ENCODE data around the gene GRB10.

Gene GRB10

DNA sequence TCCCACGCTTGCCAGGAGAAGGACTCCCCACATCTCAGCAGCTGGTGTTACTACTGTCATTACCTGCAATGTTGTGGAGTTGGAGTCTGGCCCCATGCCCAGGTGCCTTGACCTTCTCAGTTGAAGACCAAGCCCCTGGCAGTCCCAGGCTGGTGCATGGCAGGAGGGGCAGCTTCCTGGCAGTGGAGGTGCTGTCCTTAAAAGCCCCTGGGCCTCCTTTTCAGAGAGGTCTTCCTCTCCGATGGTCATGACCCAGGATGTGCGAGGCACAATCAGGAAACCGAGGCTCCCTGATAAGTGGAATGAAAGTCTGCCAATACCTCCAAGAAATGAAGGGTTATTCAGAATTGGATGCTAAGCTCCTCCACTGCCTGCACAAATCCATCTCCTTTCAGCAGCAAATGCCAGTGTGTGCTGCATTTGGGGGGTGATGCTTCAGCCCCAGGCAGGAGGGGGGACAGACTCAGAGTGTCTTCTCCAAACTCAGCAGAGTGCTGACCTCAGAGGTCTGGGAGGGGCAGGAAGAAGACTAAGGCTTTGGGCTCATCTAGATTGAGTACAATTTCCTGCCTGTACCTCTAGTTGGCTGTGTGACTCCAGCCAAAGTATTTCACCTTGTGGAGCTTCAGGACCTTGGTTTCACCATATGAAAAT is 120.5 kb downstream of the GRB10 start:
- Histone ChIP-seq H3K4me3 (ENCODE audit: low read length in 2 of 2) (no peak overlapping the region), H3K9me3 (ENCODE audit: control insufficient read depth in 2 of 2, low read length in 2 of 2) (no peaks in the 10 kb centered on the region), H3K36me3 (ENCODE audit: control insufficient read depth in 2 of 2, insufficient read depth in 2 of 2, low read length in 2 of 2) (peaks cover 8 to 9% of the 10 kb centered on the region in 2 donors), H3K9ac (ENCODE audit: low read length in 2 of 2) (no peak overlapping the region), H3K4me1 (ENCODE audit: control insufficient read depth, insufficient read depth, low read length) (peaks cover 49% of the 10 kb centered on the region), H3K27me3 (ENCODE audit: control insufficient read depth in 1 of 2, insufficient read depth in 2 of 2, low read length in 2 of 2) (no peaks in the 10 kb centered on the region), H3K27ac (ENCODE audit: low read length) (no peak overlapping the region)

DNA sequence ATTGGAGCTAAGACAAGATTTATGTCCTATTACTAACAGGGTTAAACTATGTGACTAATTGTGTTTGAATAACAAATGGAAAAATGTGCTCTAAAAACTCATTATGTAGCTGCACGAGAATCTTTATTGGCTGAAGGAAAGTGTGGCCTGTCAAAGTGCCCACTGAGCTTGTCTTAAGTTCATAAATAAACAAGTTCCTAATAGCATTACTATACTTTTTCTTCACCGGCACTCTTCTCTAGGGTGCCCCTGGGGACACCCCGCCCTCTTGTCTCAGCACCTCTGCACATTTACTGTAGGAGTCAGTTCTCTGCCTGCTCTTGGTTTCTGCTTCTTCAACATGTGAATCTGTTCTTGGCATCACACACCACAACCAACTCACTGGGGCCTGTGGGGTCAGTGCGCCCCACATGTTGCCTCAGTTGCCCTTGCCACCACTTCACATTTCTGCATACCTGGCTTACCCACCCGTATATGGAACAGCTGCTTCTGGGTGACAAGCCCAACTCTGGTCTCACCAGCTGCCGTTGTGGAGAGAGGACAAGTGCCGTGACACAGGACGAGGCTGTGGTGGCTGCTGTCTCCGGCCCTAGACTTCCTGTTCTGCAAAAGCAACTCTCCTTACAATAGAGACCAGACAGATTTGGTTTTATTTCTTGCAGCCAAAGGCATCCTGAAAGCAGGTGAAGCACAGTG is 121.2 kb downstream of the GRB10 start:
- H3K4me3 ChIP-seq (ENCODE audit: low read length in 2 of 2), result no peak overlapping the region
- no peaks in the 10 kb centered on the region for H3K9me3 ChIP-seq (ENCODE audit: control insufficient read depth in 2 of 2, low read length in 2 of 2)
- H3K4me1 ChIP-seq (ENCODE audit: control insufficient read depth, insufficient read depth, low read length), result peaks cover 50% of the 10 kb centered on the region
- no peak overlapping the region for H3K9ac ChIP-seq (ENCODE audit: low read length in 2 of 2)
- H3K36me3 ChIP-seq (ENCODE audit: control insufficient read depth in 2 of 2, insufficient read depth in 2 of 2, low read length in 2 of 2), result peaks cover 8 to 9% of the 10 kb centered on the region in 2 donors
- H3K27ac ChIP-seq (ENCODE audit: low read length), result no peak overlapping the region
- no peaks in the 10 kb centered on the region for H3K27me3 ChIP-seq (ENCODE audit: control insufficient read depth in 1 of 2, insufficient read depth in 2 of 2, low read length in 2 of 2)

DNA sequence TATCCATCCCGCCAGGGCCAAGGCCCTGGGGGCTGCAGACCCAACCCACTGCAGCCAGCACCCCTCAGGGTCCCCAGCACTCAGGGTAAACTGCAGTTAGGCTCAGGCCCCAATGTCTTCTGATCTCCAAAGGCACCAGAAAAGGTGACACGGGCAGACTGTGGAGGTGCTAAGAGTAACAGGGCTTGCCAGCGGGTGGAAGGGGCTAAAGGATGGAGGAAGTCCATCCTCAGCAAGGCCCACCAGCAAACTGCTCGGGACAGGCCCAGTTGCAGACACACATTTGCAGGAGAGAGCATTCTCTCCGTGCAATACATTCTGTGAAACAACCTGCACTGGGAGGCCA is 121.9 kb downstream of the GRB10 start:
- peaks cover 8 to 9% of the 10 kb centered on the region in 2 donors for H3K36me3 ChIP-seq (ENCODE audit: control insufficient read depth in 2 of 2, insufficient read depth in 2 of 2, low read length in 2 of 2)
- peaks cover 51% of the 10 kb centered on the region for H3K4me1 ChIP-seq (ENCODE audit: control insufficient read depth, insufficient read depth, low read length)
- no peak overlapping the region for H3K9ac ChIP-seq (ENCODE audit: low read length in 2 of 2)
- no peaks in the 10 kb centered on the region for H3K9me3 ChIP-seq (ENCODE audit: control insufficient read depth in 2 of 2, low read length in 2 of 2)
- H3K27ac ChIP-seq (ENCODE audit: low read length), result no peak overlapping the region
- H3K4me3 ChIP-seq (ENCODE audit: low read length in 2 of 2), result no peak overlapping the region
- H3K27me3 ChIP-seq (ENCODE audit: control insufficient read depth in 1 of 2, insufficient read depth in 2 of 2, low read length in 2 of 2), result no peaks in the 10 kb centered on the region

DNA sequence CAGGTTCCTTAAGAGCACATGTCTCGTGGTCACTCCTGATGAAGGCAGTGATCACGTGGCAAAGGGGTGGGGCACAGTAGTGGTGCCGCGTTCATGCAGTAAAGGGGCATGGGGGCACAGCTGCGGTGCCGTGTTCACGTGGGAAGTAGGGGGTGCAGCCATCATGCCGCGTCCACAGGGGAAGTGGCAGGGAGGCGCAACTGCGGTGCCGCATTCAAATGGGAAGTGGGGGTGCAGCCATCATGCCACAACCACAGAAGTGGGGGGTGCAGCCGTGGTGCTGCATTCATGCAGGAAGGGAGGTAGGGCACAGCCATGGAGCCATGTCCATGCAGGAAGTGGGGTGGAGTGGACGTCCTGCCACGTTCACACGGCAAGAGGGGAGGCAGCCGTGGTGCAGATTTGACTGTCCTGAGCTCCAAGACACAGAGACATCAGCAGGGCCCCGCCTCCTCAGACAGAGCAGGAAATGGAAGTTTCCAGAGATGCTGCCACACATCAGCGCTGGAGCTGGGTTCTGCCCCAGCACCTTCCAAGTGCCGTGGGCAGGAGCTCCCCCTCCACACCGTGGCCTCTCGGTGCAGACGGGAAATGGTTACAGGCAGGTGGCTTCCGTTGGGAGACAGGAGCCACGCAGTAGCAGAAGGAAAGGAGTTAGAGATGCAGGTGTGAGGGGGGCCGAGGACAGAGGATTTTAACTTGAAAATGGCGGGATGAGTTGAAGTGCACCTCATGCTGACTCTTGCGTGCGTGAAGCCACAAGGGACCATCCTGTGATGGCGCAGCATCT is 122.5 kb downstream of the GRB10 start:
- Histone ChIP-seq H3K36me3 (ENCODE audit: control insufficient read depth in 2 of 2, insufficient read depth in 2 of 2, low read length in 2 of 2) (peaks cover 8 to 9% of the 10 kb centered on the region in 2 donors), H3K4me1 (ENCODE audit: control insufficient read depth, insufficient read depth, low read length) (peaks cover 46% of the 10 kb centered on the region), H3K27ac (ENCODE audit: low read length) (no peak overlapping the region), H3K4me3 (ENCODE audit: low read length in 2 of 2) (no peak overlapping the region), H3K27me3 (ENCODE audit: control insufficient read depth in 1 of 2, insufficient read depth in 2 of 2, low read length in 2 of 2) (no peaks in the 10 kb centered on the region), H3K9ac (ENCODE audit: low read length in 2 of 2) (no peak overlapping the region), H3K9me3 (ENCODE audit: control insufficient read depth in 2 of 2, low read length in 2 of 2) (no peaks in the 10 kb centered on the region)

DNA sequence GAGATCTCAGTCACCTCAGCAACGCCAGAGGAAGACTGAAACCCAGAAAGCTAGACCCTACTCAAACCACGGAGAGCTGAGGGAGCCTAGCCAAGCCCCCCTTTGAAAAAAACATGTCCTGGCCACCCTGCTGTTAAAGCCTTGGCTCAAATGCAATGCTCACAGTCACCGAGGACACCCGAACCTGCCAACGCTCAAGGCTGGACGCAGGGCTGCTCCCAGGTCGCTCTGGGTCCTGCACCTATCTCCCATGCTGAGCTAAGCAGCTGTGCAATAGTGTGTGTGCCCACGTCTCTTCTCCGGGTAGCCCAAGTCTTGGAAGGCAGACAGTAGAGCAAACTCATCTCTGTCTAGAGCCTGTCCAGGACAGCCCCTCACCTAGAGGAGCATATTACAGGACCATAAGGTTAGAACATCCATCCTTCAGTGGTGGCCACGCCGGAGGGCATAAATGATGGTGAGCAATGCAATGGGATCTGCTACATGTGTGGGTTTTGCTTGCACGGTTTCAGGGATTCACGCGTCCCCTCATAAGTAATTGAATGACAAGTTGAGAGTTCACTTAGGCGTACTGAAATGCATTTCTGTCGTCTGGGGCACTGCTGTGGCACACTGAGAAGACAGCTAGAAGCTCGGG is 123.2 kb downstream of the GRB10 start:
- no peaks in the 10 kb centered on the region for H3K9me3 ChIP-seq (ENCODE audit: control insufficient read depth in 2 of 2, low read length in 2 of 2)
- no peak overlapping the region for H3K27ac ChIP-seq (ENCODE audit: low read length)
- H3K4me3 ChIP-seq (ENCODE audit: low read length in 2 of 2), result no peak overlapping the region
- H3K9ac ChIP-seq (ENCODE audit: low read length in 2 of 2), result no peak overlapping the region
- H3K36me3 ChIP-seq (ENCODE audit: control insufficient read depth in 2 of 2, insufficient read depth in 2 of 2, low read length in 2 of 2), result peaks cover 8 to 9% of the 10 kb centered on the region in 2 donors
- H3K4me1 ChIP-seq (ENCODE audit: control insufficient read depth, insufficient read depth, low read length), result peaks cover 49% of the 10 kb centered on the region
- no peaks in the 10 kb centered on the region for H3K27me3 ChIP-seq (ENCODE audit: control insufficient read depth in 1 of 2, insufficient read depth in 2 of 2, low read length in 2 of 2)

DNA sequence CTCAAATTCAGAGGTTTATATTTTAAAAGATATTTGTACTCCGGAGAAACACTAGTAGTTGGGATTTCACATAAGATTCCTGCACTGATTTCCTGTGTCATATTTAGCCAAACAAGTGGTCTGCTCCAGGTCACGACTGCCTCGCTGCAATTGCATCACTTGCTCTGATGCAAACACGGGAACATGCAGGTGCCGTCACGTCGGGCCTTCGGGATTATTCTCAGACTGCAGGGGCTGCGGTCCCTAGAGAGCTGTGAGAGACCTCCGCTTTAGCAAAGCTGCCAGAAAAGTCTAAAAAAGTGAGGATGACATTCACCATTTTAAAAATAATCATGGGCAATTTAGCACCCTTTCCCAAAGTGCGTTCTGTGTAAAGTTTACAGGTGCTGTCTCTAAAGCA is 124.0 kb downstream of the GRB10 start:
- peaks cover 51% of the 10 kb centered on the region for H3K4me1 ChIP-seq (ENCODE audit: control insufficient read depth, insufficient read depth, low read length)
- H3K4me3 ChIP-seq (ENCODE audit: low read length in 2 of 2), result no peak overlapping the region
- no peak overlapping the region for H3K27ac ChIP-seq (ENCODE audit: low read length)
- H3K36me3 ChIP-seq (ENCODE audit: control insufficient read depth in 2 of 2, insufficient read depth in 2 of 2, low read length in 2 of 2), result peaks cover 9 to 11% of the 10 kb centered on the region in 2 donors
- H3K9me3 ChIP-seq (ENCODE audit: control insufficient read depth in 2 of 2, low read length in 2 of 2), result no peaks in the 10 kb centered on the region
- H3K27me3 ChIP-seq (ENCODE audit: control insufficient read depth in 1 of 2, insufficient read depth in 2 of 2, low read length in 2 of 2), result no peaks in the 10 kb centered on the region
- H3K9ac ChIP-seq (ENCODE audit: low read length in 2 of 2), result no peak overlapping the region

DNA sequence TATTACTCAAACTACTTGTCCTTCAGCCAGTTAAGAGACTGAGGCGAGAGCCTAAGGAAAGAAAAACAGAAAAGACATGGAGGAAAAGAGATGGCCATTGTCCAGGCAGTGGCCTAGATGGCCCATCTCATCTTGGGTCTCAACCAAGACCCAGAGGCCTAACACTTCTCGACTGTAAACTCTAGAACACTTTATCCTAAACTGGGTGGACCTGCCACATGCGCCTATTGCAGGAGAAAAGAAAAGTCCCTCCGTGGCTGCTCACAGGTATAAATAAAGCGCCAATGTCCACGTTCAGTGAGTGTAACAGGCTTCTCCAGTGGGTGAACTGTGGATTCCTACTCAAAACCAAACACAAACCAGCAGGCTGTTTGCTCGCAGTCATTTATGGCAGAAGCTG is 124.8 kb downstream of the GRB10 start:
- Histone ChIP-seq H3K9me3 (ENCODE audit: control insufficient read depth in 2 of 2, low read length in 2 of 2) (no peaks in the 10 kb centered on the region), H3K36me3 (ENCODE audit: control insufficient read depth in 2 of 2, insufficient read depth in 2 of 2, low read length in 2 of 2) (peaks cover 8 to 9% of the 10 kb centered on the region in 2 donors), H3K4me3 (ENCODE audit: low read length in 2 of 2) (peak overlapping the region in 1 of 2 donors; percentile 10), H3K4me1 (ENCODE audit: control insufficient read depth, insufficient read depth, low read length) (peaks cover 53% of the 10 kb centered on the region), H3K27ac (ENCODE audit: low read length) (no peak overlapping the region), H3K27me3 (ENCODE audit: control insufficient read depth in 1 of 2, insufficient read depth in 2 of 2, low read length in 2 of 2) (no peaks in the 10 kb centered on the region), H3K9ac (ENCODE audit: low read length in 2 of 2) (no peak overlapping the region)

DNA sequence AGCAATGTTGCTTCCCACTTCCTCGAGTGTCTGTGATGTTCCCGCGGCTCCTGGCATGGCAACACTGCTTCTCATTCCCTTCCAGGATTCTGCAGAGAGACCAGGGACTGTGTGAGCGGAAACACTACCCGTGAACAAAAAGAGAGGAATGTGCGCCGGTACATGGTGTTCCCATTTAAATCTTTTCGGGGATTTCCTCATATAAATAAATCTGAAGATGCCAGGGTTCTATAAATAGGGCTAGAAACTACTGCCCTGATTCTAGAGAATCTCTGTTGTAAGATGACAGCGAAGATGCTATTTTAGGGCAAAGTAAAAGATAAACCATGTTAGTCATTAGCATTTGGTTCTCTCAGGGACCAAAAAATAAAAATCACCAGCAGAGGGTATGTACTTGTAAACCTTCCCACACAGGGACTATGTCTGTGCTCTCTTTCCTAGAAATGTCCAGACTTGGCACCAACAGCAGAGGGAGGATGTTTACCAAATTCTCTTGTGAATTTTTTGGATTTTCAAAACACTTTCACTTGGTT is 125.3 kb downstream of the GRB10 start:
- no peaks in the 10 kb centered on the region for H3K9me3 ChIP-seq (ENCODE audit: control insufficient read depth in 2 of 2, low read length in 2 of 2)
- peak overlapping the region in 1 of 2 donors; percentile 10 for H3K4me3 ChIP-seq (ENCODE audit: low read length in 2 of 2)
- H3K36me3 ChIP-seq (ENCODE audit: control insufficient read depth in 2 of 2, insufficient read depth in 2 of 2, low read length in 2 of 2), result peaks cover 8 to 9% of the 10 kb centered on the region in 2 donors
- H3K27ac ChIP-seq (ENCODE audit: low read length), result peak overlapping the region; percentile 6
- H3K4me1 ChIP-seq (ENCODE audit: control insufficient read depth, insufficient read depth, low read length), result peaks cover 53% of the 10 kb centered on the region
- H3K27me3 ChIP-seq (ENCODE audit: control insufficient read depth in 1 of 2, insufficient read depth in 2 of 2, low read length in 2 of 2), result no peaks in the 10 kb centered on the region
- no peak overlapping the region for H3K9ac ChIP-seq (ENCODE audit: low read length in 2 of 2)

DNA sequence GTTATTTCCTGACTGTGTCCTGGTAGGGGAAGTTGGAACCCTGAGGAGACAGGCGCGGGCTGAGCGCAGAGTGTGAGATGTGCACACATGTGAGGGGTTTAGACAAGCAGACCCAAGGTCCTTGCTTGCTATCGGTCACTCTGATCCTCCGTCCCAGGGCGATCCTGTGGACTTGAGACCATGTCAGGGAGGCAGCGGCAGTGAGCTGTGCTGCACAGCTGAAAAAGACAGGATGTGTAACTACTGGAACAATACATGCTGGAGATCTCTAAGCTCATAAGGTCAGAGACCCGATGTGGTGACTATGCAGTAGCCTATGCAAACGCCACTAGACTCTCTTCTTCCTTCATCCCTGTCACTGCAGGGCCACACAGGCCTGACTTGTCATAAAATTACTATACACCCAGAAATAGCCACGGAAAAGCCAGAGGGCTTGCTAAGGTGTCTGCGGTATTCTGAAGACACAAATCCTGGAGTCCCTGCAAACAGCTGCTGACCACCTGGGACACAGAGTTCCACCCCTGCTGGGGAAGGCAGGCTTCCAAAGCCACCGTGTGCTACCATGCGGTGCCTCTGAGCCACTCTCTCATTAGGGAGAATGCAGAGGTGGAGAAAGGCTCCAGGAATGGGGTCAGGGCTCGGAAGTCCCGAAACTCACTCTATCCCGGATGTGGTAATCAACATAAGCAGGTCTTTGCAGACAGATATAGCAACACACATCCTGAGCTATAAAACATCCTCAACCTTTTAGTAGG is 126.4 kb downstream of the GRB10 start:
- no peaks in the 10 kb centered on the region for H3K9me3 ChIP-seq (ENCODE audit: control insufficient read depth in 2 of 2, low read length in 2 of 2)
- H3K4me1 ChIP-seq (ENCODE audit: control insufficient read depth, insufficient read depth, low read length), result peaks cover 46% of the 10 kb centered on the region
- H3K9ac ChIP-seq (ENCODE audit: low read length in 2 of 2), result peak overlapping the region in 1 of 2 donors; percentile 1
- H3K27ac ChIP-seq (ENCODE audit: low read length), result no peak overlapping the region
- no peak overlapping the region for H3K4me3 ChIP-seq (ENCODE audit: low read length in 2 of 2)
- H3K36me3 ChIP-seq (ENCODE audit: control insufficient read depth in 2 of 2, insufficient read depth in 2 of 2, low read length in 2 of 2), result peaks cover 3 to 5% of the 10 kb centered on the region in 2 donors
- no peaks in the 10 kb centered on the region for H3K27me3 ChIP-seq (ENCODE audit: control insufficient read depth in 1 of 2, insufficient read depth in 2 of 2, low read length in 2 of 2)

DNA sequence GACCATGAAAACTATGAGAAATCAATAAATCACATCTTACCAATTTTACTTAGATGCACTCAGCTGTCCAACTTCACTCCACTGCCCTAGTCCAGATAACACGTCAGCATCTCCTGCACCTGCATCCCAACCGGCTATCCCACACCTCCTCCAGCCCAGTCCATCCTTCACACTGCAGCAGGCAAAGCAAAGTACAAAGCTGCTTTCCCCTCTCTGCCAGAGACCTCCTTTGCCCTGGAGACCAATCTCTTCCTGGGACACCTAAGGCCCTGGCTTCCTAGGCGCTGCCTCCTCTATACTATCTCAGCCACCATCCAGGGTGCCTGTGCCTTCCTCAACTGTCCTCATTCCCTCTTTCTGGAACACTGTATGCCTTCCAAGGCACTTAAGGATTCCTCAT is 127.2 kb downstream of the GRB10 start:
- Histone ChIP-seq H3K4me3 (ENCODE audit: low read length in 2 of 2) (no peak overlapping the region), H3K9me3 (ENCODE audit: control insufficient read depth in 2 of 2, low read length in 2 of 2) (no peaks in the 10 kb centered on the region), H3K27me3 (ENCODE audit: control insufficient read depth in 1 of 2, insufficient read depth in 2 of 2, low read length in 2 of 2) (no peaks in the 10 kb centered on the region), H3K9ac (ENCODE audit: low read length in 2 of 2) (no peak overlapping the region), H3K4me1 (ENCODE audit: control insufficient read depth, insufficient read depth, low read length) (peaks cover 45% of the 10 kb centered on the region), H3K27ac (ENCODE audit: low read length) (no peak overlapping the region), H3K36me3 (ENCODE audit: control insufficient read depth in 2 of 2, insufficient read depth in 2 of 2, low read length in 2 of 2) (peaks cover 3 to 5% of the 10 kb centered on the region in 2 donors)

Data from stomach smooth muscle (tissue), 2 donors.